Activated CD8-positive, alpha-beta memory T cell treated with anti-CD3 and anti-CD28 coated beads for 36 hours (primary cell): ENCODE results near the gene PMEPA1. TPM values are rescaled to one million over a fixed set of nuclear protein-coding genes. Genes with fewer than 3 reads are reported as not detected.

Experiments used
- CTCF ChIA-PET: fragments of 350-600 bp; sonication (Branson Sonifier 250); formaldehyde crosslinking; loops from one replicate; lab custom pipeline; 2021; ENCODE audit warnings: antibody characterized with exemption; lab: Charles Lee
- POLR2A ChIA-PET: fragments of 350-600 bp; sonication (Branson Sonifier 250); formaldehyde crosslinking; loops from one replicate; lab custom pipeline; 2021; ENCODE audit warnings: antibody characterized with exemption; lab: Charles Lee
- total RNA-seq, 2 experiments: library from RNA; stranded (reverse); gene quantifications; one replicate each; pipeline ENCODE4 v1.2.3, GENCODE V29; 2021

PMEPA1 gene
- total RNA-seq, 2 experiments from 2014 or later = 2.2 to 2.6 TPM

DNA sequence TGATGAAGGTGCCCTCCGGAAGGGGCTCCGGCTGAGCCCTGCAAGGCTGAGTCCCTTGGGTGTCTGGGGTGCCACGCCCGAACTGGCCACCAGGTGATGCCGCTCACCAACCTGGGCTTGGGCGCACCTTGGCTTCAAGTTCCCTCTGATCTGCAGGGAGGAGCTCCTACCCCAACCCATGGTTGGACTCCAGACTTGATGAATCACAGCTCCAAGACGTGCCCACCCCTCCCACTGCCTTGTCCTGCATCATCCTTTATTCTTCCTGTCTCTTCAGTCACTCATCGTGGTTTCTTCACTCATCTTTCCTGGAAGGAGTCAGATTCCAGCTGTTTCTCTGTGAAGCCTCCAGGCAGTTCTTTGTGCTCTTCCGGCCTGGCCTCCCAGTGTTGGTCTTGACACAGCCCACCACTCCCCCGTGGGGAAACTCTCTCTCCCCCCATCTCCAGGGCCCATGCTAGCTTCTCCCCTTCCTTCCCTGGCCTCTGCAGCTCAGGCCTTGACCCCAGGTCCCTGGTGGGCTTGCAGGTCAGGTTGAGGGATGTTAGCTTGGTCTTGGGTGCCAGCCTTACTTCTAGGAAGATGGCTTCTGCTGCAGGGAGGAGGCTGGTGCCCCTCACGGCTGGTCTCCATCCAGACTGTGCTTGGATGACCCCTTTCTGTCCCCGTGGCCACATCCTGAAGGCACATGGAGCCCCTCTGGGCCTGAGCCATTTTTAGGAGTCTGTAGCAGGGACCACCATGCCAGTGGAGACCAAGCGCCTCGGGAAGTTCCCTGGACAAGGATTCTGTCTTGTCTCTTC is 87.0 kb downstream of the PMEPA1 start:
- ChIA-PET CTCF (interaction anchor here (0.7 to 2.8 kb wide), 7 partner anchors 17 to 388 kb away, joined by 3 to 20 read pairs (median 4); no protein-coding TSS in a partner anchor), POLR2A (no interaction called here)

DNA sequence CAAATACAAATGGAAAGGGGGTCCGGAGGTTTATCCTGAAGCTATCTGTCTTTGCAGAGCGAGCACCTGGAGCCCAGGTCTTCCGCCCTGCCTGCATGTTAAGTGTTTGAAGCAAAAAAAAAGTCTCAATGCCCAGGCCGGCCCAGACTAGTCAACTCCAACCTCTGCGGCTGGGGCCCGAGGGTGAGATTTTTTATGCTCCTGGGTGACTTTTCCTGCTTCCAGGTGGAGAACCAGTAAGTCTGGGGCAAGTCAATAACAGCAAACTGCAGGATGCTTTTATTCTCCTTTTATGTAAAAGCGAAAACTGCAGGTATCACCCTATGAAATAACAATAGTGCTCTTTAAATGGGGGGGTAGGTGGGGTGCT is 87.6 kb downstream of the PMEPA1 start:
- ChIA-PET CTCF (interaction anchor here (0.7 to 2.8 kb wide), 6 partner anchors 16 to 389 kb away, joined by 3 to 20 read pairs (median 4); no protein-coding TSS in a partner anchor), POLR2A (no interaction called here)

DNA sequence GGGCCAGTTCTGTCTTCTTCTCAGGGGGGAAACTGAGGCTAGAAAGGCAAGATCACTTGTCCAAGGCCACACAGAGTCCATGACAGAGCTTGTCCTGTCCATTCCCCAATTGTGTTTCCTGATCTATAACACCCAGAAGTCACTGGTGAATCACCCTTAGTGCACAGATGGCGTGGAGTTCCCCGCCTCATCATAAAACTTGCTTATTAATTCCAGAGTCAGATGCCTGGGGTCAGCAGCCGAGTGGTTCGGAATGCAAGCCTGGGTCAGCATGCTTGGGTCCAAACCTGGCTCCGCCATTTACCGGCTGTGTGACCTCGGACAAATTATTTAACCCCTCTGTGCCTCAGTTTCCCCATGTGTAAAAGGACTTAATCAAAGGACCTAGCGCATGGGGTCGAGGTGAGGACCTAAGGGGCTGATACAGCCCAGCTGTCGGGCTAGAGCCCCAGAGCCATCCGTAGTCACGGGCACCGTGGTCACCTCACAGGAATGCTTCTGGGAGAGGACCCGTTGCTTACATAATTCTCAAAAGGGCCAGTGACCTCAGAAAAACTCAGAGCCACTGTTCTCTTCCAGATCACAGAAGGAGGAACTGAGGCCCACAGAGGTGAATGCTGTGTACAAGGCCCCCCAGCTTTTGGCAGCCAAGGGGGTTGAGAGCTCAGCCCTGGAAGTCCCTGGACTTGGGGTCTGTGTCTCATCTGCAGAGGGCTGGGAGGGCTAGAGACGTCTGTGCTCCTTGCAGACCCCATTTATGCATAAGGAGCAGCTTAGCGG is 88.2 kb downstream of the PMEPA1 start:
- CTCF ChIA-PET = interaction anchor here (1.3 to 2.8 kb wide), 4 partner anchors 16 to 389 kb away, joined by 3 to 20 read pairs (median 4); no protein-coding TSS in a partner anchor
- POLR2A ChIA-PET = no interaction called here

GRCh38 chr20:57620999-57621398 is 88.8 kb downstream of the PMEPA1 start:
- ChIA-PET CTCF (interaction anchor here (1.4 to 2.8 kb wide), 5 partner anchors 7 to 33 kb away, joined by 3 to 20 read pairs (median 6); no protein-coding TSS in a partner anchor), POLR2A (interaction anchor here (1.2 to 1.9 kb wide), 2 partner anchors 8 to 89 kb away, joined by 3 to 12 read pairs; no protein-coding TSS in a partner anchor)

GRCh38 chr20:57620274-57620990 is 89.4 kb downstream of the PMEPA1 start, which contains the start of gene ZBP1:
Gene ZBP1, minus strand, starts transcription at chr20:57620426. Its CDS starts 131 bp downstream, at chr20:57620295.
- ChIA-PET POLR2A (interaction anchor here (1.2 to 1.9 kb wide), 3 partner anchors 9 to 90 kb away, joined by 3 to 16 read pairs (median 12); no protein-coding TSS in a partner anchor), CTCF (interaction anchor here (0.6 to 2.8 kb wide), 8 partner anchors 7 to 467 kb away, joined by 3 to 20 read pairs (median 5); no protein-coding TSS in a partner anchor)

DNA sequence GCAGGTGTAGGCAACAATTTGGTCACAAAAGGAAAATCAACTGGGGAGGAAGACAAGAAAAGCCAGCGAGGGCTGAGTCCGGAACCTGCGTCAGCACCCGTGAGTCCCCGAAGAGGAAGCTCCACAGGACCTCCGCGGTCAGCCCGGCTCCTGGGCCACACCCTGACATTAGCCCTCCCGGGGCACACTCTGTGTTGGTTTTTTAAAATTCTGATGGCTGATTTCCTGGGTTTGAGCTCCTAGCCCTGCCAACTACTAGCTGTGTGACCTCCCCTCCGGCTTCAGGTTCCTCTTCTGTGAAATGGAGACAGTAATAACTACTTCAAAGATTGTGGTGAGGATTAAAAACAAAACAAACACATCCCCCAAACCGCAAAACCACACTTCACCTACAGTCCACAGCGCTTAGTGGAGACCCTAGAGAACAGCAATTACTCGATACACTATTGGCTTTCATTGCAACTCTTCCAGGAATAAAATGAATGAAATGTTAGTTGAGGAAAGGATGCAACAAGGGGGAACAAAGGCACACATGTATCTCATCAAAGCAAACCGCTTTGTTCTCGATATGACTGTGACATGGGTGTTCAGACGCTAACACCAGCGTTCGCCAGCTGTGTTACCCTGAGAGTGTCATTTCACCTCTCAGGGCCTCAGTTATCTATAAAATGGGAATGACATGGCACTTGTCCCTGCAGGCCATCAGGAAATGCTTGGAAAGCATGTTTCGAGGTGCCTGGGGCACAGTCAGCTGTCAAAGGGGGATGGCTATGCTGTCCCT is 90.6 kb downstream of the PMEPA1 start:
- ChIA-PET CTCF (interaction anchor here (0.6 to 2.6 kb wide), 11 partner anchors 8 to 590 kb away, joined by 3 to 11 read pairs (median 4); no protein-coding TSS in a partner anchor), POLR2A (interaction anchor here (1.0 to 1.9 kb wide), 5 partner anchors 10 to 240 kb away, joined by 3 to 16 read pairs (median 3); no protein-coding TSS in a partner anchor)

DNA sequence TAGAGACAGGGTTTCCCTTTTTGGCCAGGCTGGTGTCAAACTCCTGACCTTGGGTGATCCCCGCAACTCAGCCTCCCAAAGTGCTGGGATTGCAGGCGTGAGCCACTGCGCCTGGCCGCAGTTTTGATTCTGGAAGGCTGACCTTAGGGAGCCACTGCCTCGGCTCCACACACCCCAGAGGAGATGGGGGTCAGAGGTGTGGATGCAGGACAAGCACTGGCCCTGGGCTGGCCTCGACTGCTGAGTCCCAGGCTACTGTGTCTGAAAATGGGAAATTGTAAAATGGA is 91.1 kb downstream of the PMEPA1 start:
- POLR2A ChIA-PET = interaction anchor here (1.3 to 1.7 kb wide), 2 partner anchors 13 to 240 kb away, joined by 3 to 16 read pairs; no protein-coding TSS in a partner anchor
- CTCF ChIA-PET = interaction anchor here (1.0 to 2.6 kb wide), 7 partner anchors 13 to 591 kb away, joined by 3 to 11 read pairs (median 4); no protein-coding TSS in a partner anchor

DNA sequence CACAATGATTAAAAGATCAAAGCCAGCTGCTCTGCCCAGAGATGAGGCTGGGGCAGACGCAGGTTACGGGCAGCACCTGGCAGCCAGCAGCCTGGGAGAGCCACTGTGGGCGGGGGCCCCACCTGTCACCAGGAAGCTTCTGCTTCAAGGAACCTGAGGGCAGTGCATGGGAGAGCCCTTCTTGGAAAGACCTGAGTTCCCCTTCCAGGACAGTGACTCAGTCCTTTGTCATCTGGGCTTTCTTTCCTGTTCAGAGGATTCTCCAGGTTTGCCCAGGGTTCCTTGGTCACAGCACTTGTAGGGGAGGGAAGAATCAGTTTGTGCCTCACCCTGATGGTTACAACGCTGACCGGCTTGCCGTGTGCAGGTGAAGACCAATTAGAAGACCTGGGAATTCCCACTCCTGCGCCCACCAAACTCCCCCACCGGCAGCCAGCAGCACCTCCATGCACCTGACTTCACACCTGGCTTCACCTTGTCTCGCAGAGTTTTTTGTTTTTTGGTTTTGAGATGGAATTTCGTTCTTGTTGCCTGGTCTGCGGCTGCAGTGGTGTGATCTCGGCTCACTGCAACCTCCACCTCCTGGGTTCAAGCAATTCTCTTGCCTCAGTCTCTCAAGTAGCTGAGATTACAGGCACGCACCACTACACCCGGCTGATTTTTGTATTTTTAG is 91.6 kb downstream of the PMEPA1 start:
- ChIA-PET POLR2A (interaction anchor here (1.4 kb wide), 1 partner anchor 12 kb away, joined by 3 read pairs; no protein-coding TSS in a partner anchor), CTCF (interaction anchor here (0.9 to 2.6 kb wide), 4 partner anchors 18 to 512 kb away, joined by 4 to 13 read pairs (median 9); no protein-coding TSS in a partner anchor)

- POLR2A ChIA-PET = interaction anchor here (1.4 kb wide), 1 partner anchor 13 kb away, joined by 3 read pairs; no protein-coding TSS in a partner anchor
These were observed 92.6 kb downstream of the PMEPA1 start for GRCh38 chr20:57617079-57617795.

GRCh38 chr20:57616143-57616951 is 93.5 kb downstream of the PMEPA1 start:
- ChIA-PET CTCF (interaction anchor here (0.8 to 2.4 kb wide), 4 partner anchors 10 to 22 kb away, joined by 3 to 13 read pairs (median 6); no protein-coding TSS in a partner anchor), POLR2A (no interaction called here)

More at GRCh38 chr20:57617079-57617795, 92.6 kb downstream of the PMEPA1 start:
- CTCF ChIA-PET = interaction anchor here (0.9 to 2.4 kb wide), 2 partner anchors 21 to 513 kb away, joined by 4 to 13 read pairs; no protein-coding TSS in a partner anchor

DNA sequence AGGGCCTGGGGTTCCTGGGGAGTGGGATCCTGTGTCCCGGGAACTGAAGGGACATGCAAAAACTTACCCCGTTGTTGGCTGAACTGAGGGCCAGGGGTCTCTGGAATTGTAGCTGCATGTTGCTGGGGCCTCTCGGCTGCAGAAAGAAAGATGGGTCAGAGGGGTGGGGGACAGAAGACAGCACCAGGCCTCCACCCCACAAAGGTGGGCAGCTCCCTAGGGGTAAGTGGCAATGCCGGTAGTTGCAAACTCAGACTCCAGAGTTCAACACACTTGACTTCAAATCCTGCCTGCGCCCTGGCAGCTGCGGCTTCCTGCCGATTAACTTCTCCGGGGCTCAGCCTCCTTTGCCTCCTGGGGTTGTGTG is 94.4 kb downstream of the PMEPA1 start:
- ChIA-PET POLR2A (no interaction called here), CTCF (interaction anchor here (0.8 to 1.8 kb wide), 4 partner anchors 9 to 21 kb away, joined by 3 to 9 read pairs (median 3); no protein-coding TSS in a partner anchor)

DNA sequence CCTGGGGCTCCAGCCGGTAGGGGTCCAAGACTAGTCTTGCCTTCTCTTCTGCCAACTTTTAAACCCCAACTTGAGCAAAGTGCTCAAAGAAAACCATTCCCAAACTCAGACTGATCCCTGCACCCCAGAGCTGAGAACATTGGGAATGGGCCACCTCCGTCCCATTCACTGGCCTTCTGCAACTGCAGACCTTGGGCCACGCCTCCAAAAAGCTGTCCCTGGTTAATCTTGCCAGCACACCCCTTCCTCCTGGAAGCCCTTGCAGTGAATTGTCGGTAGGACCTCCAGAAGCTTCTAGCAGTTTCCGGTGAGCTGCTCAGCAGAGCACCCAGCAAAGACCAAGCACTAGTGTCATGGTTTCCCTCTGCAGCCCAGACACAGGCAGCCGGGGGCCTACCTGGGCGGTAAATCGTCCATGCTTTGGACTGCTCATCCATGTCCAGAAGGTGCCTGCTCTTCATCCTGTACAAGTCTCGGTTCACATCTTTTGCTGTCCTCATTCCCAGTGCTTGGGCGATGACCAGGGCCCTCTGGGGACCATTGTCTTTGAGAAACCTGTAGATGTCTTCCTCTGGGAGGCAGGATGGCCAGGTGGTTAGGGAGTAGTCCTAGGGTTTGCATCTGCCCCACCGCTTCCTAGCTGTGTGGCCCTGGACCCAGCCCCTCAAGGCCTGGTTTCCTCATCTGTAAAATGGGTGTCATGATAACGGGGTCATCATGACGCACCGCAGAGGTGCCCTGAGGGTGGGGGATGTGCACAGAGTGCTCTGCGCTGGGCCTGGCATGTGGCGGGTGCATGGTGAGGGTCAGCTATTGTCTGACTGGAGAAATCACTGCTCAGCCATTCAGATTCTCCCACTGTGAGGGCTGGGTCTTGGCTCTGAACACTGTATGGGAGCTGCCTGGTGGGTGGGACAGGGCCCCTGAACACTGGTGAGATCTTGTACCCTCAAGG is 95.0 kb downstream of the PMEPA1 start:
- ChIA-PET POLR2A (no interaction called here), CTCF (interaction anchor here (1.1 to 1.8 kb wide), 3 partner anchors 9 to 20 kb away, joined by 3 to 9 read pairs (median 3); no protein-coding TSS in a partner anchor)

- CTCF ChIA-PET = no interaction called here
- POLR2A ChIA-PET = no interaction called here
These were observed 96.3 kb downstream of the PMEPA1 start for GRCh38 chr20:57613481-57613921.

DNA sequence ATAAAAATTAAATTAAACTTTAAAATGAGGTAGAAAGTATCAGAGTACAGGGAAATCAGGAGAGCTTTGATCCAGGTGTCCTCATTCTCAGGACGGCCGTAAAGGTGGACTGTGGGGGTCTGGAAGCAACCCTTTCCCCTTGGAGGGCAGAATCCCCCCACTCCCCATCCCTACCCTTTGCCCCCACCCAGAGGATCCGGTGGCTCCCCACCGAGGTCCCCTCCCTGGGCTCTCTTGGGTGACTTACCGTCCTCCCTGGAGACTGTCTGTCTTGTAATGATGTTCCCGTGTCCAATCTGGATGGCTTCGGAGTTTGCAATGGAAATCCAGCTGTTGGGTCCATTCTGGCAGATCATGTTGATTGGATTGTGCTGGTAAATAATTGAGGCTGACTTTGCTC is 96.9 kb downstream of the PMEPA1 start:
- POLR2A ChIA-PET = no interaction called here
- CTCF ChIA-PET = no interaction called here
